Bronchus fibroblast of lung (primary cell): ENCODE data around the gene WARS2. TPM values are rescaled to one million over a fixed set of nuclear protein-coding genes. Genes with fewer than 3 reads are reported as not detected.

Experiments
- total RNA-seq: library from RNA; depleted of rRNA; stranded (reverse); fragments of >200 nt; gene quantifications from 2 replicates; pipeline ENCODE4 v1.2.3, GENCODE V29; 2015

Gene WARS2
- 10.7 and 12.4 TPM in 2 replicates for total RNA-seq

GRCh38 chr1:119140177-119141019 lies at the start of gene WARS2:
WARS2 (minus strand) TSS chr1:119140653; CDS start chr1:119140644, 9 bp downstream.

GRCh38 chr1:118988186-118989005 lies 152.1 kb downstream of the WARS2 start, which contains the start of gene TBX15:
TBX15 (minus strand) TSS chr1:118988343; CDS start chr1:118987795, 548 bp downstream.

Other genes starting within 250 kb of the WARS2 start
- under 0.01 and 0.34 TPM in 2 replicates for gene TBX15, start 152.3 kb downstream of the WARS2 start, total RNA-seq
- gene HAO2, start 228.1 kb upstream of the WARS2 start, total RNA-seq, result not detected in 2 replicates